Astrocyte of the spinal cord (primary cell): ENCODE data around the gene SLC66A1.

Source experiments
- DNase-seq: peaks from one replicate; pipeline ENCODE4 v3.0.0; 2011; ENCODE audit warnings: low read depth, low spot score
- H3K4me3 ChIP-seq: 2 replicates; pipeline ENCODE4 v1.5.1; 2011; ENCODE audit warnings: low read depth, mild to moderate bottlenecking, low read length, moderate library complexity
- CTCF ChIP-seq: IDR thresholded peaks from 2 replicates; pipeline ENCODE4 v1.5.1; 2012; ENCODE audit warnings: low read depth, mild to moderate bottlenecking, low read length, inconsistent platforms
- in situ Hi-C: cut with HindIII; loops from 2 replicates; pipeline ENCODE4 v1.10.0; 2017; ENCODE audit warnings: low sequenced_read_pairs

SLC66A1 gene

GRCh38 chr1:19327301-19327700, 15.2 kb downstream of the SLC66A1 start:
- DNase-seq: no peak
- no peak overlapping the region for H3K4me3 ChIP-seq
- in situ Hi-C loops: loop anchor here (25.0 kb wide), 1 partner anchor 310 kb away; the partner anchor contains the start of gene NBL1
- TF ChIP-seq CTCF: no peak

- TF ChIP-seq CTCF: no peak
- in situ Hi-C loops: loop anchor here (25.0 kb wide), 1 partner anchor 310 kb away; the partner anchor contains the start of gene NBL1
- H3K4me3 ChIP-seq: no peak overlapping the region
- no peak for DNase-seq
These were observed 15.6 kb downstream of the SLC66A1 start for GRCh38 chr1:19327736-19328135.

GRCh38 chr1:19328486-19328885, 16.4 kb downstream of the SLC66A1 start:
- DNase-seq: no peak
- in situ Hi-C loops: loop anchor here (25.0 kb wide), 1 partner anchor 309 kb away; the partner anchor contains the start of gene NBL1
- TF ChIP-seq CTCF: no peak
- no peak overlapping the region for H3K4me3 ChIP-seq

GRCh38 chr1:19329188-19329587, 17.1 kb downstream of the SLC66A1 start:
- no peak for DNase-seq
- in situ Hi-C loops: loop anchor here (25.0 kb wide), 1 partner anchor 308 kb away; the partner anchor contains the start of gene NBL1
- TF ChIP-seq CTCF: no peak
- H3K4me3 ChIP-seq: no peak overlapping the region

GRCh38 chr1:19329611-19330010, 17.5 kb downstream of the SLC66A1 start:
- no peak for DNase-seq
- H3K4me3 ChIP-seq: no peak overlapping the region
- TF ChIP-seq CTCF: no peak
- in situ Hi-C loops: loop anchor here (25.0 kb wide), 1 partner anchor 308 kb away; the partner anchor contains the start of gene NBL1

- no peak for TF ChIP-seq CTCF
- H3K4me3 ChIP-seq: no peak overlapping the region
- in situ Hi-C loops: loop anchor here (25.0 kb wide), 1 partner anchor 307 kb away; the partner anchor contains the start of gene NBL1
- no peak for DNase-seq
These were observed 18.5 kb downstream of the SLC66A1 start for GRCh38 chr1:19330449-19331135.
